Panc1 (cell line): ENCODE measurements around the gene GLT1D1. TPM values are rescaled to one million over a fixed set of nuclear protein-coding genes. Genes with fewer than 3 reads are reported as not detected.

Source experiments
- ATAC-seq: fragments of 200-7000 bp; cut with Tn5 transposase; 2 replicates; pipeline ENCODE4 v1.9.1; 2020; ENCODE audit warnings: mild to moderate bottlenecking, moderate library complexity
- BruUV-seq: library from RNA; stranded (reverse); fragments of 400-500 nt; replicated peaks from 2 replicates; lab custom pipeline; 2021; lab: Mats Ljungman, UMichigan
- CTCF ChIA-PET: fragments of 300-600 bp; sonication (Branson Sonifier 250); formaldehyde crosslinking; loops from one replicate; lab custom pipeline; 2022; ENCODE audit warnings: antibody characterized with exemption; lab: Charles Lee
- POLR2A ChIA-PET: fragments of 300-600 bp; sonication (Branson Sonifier 250); formaldehyde crosslinking; loops from one replicate; lab custom pipeline; 2022; ENCODE audit warnings: antibody characterized with exemption; lab: Charles Lee
- DNase-seq: peaks from one replicate; pipeline ENCODE4 v3.0.0-alpha.2; 2010; ENCODE audit warnings: low read depth, low spot score
- H3K27ac ChIP-seq: 2 replicates; pipeline ENCODE4 v1.5.1; 2011; ENCODE audit warnings: mild to moderate bottlenecking, low read length, inconsistent platforms
- H3K27me3 ChIP-seq: fragments of 200-500 bp; sonication (Bioruptor generic); 2 replicates; pipeline ENCODE4 v1.6.0; 2014; ENCODE audit warnings: low read length, inconsistent platforms; ENCODE audit not compliant: control insufficient read depth, insufficient read depth
- H3K36me3 ChIP-seq: fragments of 200-500 bp; sonication (Bioruptor generic); 2 replicates; pipeline ENCODE4 v1.5.1; 2014; ENCODE audit warnings: inconsistent platforms, mild to moderate bottlenecking, low read length, moderate library complexity; ENCODE audit not compliant: control insufficient read depth, insufficient read depth
- H3K4me1 ChIP-seq: 2 replicates; pipeline ENCODE4 v1.5.1; 2011; ENCODE audit warnings: inconsistent platforms, mild to moderate bottlenecking, low read length, moderate library complexity; ENCODE audit not compliant: control insufficient read depth, insufficient read depth
- H3K4me3 ChIP-seq, 2 experiments: 2 replicates each; pipeline ENCODE4 v1.5.1; 2011 to 2012; ENCODE audit warnings: low read depth in 2 of 2, low read length in 2 of 2, mild to moderate bottlenecking in 2 of 2, inconsistent platforms in 1 of 2, moderate library complexity in 1 of 2
- H3K9me3 ChIP-seq: fragments of 200-500 bp; sonication (Bioruptor generic); 2 replicates; pipeline ENCODE4 v1.5.1; 2014; ENCODE audit warnings: low read depth, mild to moderate bottlenecking, inconsistent platforms, low read length, moderate library complexity; ENCODE audit not compliant: control insufficient read depth, insufficient read depth
- CTCF ChIP-seq: fragments of 450-650 bp; IDR thresholded peaks from 2 replicates; pipeline ENCODE4 v1.5.1; 2017; ENCODE audit warnings: mild to moderate bottlenecking
- POLR2AphosphoS5 ChIP-seq: IDR thresholded peaks from 2 replicates; pipeline ENCODE4 v1.6.1; 2012; ENCODE audit warnings: mild to moderate bottlenecking, low read depth, low read length, moderate library complexity
- SIN3A ChIP-seq: IDR thresholded peaks from 2 replicates; pipeline ENCODE4 v1.6.1; 2012; ENCODE audit warnings: low read depth, mild to moderate bottlenecking, low read length, moderate library complexity, borderline replicate concordance; ENCODE audit not compliant: insufficient read depth
- TCF7L2 ChIP-seq: IDR thresholded peaks from 2 replicates; pipeline ENCODE4 v1.6.1; 2011; ENCODE audit warnings: mild to moderate bottlenecking, low read depth, low read length, inconsistent platforms
- in situ Hi-C: cut with HindIII; loops from 2 replicates; pipeline ENCODE4 v1.10.0; 2016; ENCODE audit warnings: low sequenced_read_pairs, low pct_unique_long_range_greater_than_20kb
- intact Hi-C: fragments of 100-400 bp; cut with micrococcal nuclease; formaldehyde crosslinking; loops from one replicate; pipeline ENCODE4 v1.10.0; 2022; ENCODE audit not compliant: unreplicated experiment
- total RNA-seq: library from RNA; stranded (reverse); gene quantifications from one replicate; pipeline ENCODE4 v1.2.1, GENCODE V29; 2021; ENCODE audit not compliant: unreplicated experiment
- TF ChIP-seq, protein P1 (sequence below), 2 experiments: IDR thresholded peaks; 2 replicates each; pipeline ENCODE4 v1.6.1; 2011 to 2012; ENCODE audit warnings: low read depth in 2 of 2, control low read depth in 1 of 2, low read length in 1 of 2, mild to moderate bottlenecking in 1 of 2, moderate library complexity in 1 of 2; ENCODE audit not compliant: insufficient read depth in 1 of 2

Gene GLT1D1
- total RNA-seq, 1 experiment from 2014 or later = not detected

- intact Hi-C loops (no loop called here), in situ Hi-C loops (no loop called here)
- Histone ChIP-seq H3K4me1 (no peaks in the 10 kb centered on the region), H3K27ac (no peak overlapping the region), H3K36me3 (no peaks in the 10 kb centered on the region), H3K9me3 (no peaks in the 10 kb centered on the region; the same call in 1 of the 2 replicates), H3K27me3 (no peaks in the 10 kb centered on the region), H3K4me3 (no peak overlapping the region)
- BruUV-seq = no TSS peak
- DNase-seq (no peak), ATAC-seq (no peak)
- CTCF ChIA-PET = no interaction called here
- POLR2A ChIA-PET = no interaction called here
- TF ChIP-seq CTCF (no peak), TCF7L2 (no peak), POLR2AphosphoS5 (no peak), SIN3A (no peak)
- TF ChIP-seq, protein P1, sequence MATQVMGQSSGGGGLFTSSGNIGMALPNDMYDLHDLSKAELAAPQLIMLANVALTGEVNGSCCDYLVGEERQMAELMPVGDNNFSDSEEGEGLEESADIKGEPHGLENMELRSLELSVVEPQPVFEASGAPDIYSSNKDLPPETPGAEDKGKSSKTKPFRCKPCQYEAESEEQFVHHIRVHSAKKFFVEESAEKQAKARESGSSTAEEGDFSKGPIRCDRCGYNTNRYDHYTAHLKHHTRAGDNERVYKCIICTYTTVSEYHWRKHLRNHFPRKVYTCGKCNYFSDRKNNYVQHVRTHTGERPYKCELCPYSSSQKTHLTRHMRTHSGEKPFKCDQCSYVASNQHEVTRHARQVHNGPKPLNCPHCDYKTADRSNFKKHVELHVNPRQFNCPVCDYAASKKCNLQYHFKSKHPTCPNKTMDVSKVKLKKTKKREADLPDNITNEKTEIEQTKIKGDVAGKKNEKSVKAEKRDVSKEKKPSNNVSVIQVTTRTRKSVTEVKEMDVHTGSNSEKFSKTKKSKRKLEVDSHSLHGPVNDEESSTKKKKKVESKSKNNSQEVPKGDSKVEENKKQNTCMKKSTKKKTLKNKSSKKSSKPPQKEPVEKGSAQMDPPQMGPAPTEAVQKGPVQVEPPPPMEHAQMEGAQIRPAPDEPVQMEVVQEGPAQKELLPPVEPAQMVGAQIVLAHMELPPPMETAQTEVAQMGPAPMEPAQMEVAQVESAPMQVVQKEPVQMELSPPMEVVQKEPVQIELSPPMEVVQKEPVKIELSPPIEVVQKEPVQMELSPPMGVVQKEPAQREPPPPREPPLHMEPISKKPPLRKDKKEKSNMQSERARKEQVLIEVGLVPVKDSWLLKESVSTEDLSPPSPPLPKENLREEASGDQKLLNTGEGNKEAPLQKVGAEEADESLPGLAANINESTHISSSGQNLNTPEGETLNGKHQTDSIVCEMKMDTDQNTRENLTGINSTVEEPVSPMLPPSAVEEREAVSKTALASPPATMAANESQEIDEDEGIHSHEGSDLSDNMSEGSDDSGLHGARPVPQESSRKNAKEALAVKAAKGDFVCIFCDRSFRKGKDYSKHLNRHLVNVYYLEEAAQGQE (IDR thresholded peaks at IDR 0.05; ENCODE audit: insufficient read depth in 1 of 2, low read depth in 2 of 2, low read length in 1 of 2) = no peak
Observed at GRCh38 chr12:128829861-128830504, 23.3 kb upstream of the GLT1D1 start.

GRCh38 chr12:128830505-128830893 lies 22.8 kb upstream of the GLT1D1 start:
- Histone ChIP-seq H3K4me3 (no peak overlapping the region), H3K36me3 (no peaks in the 10 kb centered on the region), H3K4me1 (no peaks in the 10 kb centered on the region), H3K9me3 (no peaks in the 10 kb centered on the region; the same call in 1 of the 2 replicates), H3K27me3 (no peaks in the 10 kb centered on the region), H3K27ac (no peak overlapping the region)
- BruUV-seq = no TSS peak
- ChIA-PET CTCF (no interaction called here), POLR2A (no interaction called here)
- ATAC-seq (no peak), DNase-seq (no peak)
- no peak for TF ChIP-seq SIN3A
- TF ChIP-seq TCF7L2 = no peak
- no peak for TF ChIP-seq CTCF
- no peak for TF ChIP-seq POLR2AphosphoS5
- TF ChIP-seq, protein P1 (IDR thresholded peaks at IDR 0.05; ENCODE audit: insufficient read depth in 1 of 2, low read depth in 2 of 2, low read length in 1 of 2) = no peak
- in situ Hi-C loops (no loop called here), intact Hi-C loops (no loop called here)
